HepG2 (cell line): ENCODE data around the gene ZBTB48. TPM values are rescaled to one million over a fixed set of nuclear protein-coding genes. Genes with fewer than 3 reads are reported as not detected.

Source experiments
- CENPX ChIP-seq: sonication (generic); formaldehyde crosslinking; IDR thresholded peaks from 2 replicates; pipeline ENCODE4 v1.9.0; 2021; ENCODE audit warnings: mild to moderate bottlenecking, missing genetic modification reagents, moderate library complexity
- CHD4 ChIP-seq: fragments of 200-600 bp; sonication (generic); IDR thresholded peaks from 2 replicates; pipeline ENCODE4 v1.7.0; 2017; ENCODE audit warnings: mild to moderate bottlenecking, low read length, borderline replicate concordance
- E2F1 ChIP-seq: sonication (generic); formaldehyde crosslinking; IDR thresholded peaks from 2 replicates; pipeline ENCODE4 v1.5.0; 2020; ENCODE audit warnings: missing genetic modification reagents
- HNRNPUL1 ChIP-seq: fragments of 200-400 bp; formaldehyde crosslinking; IDR thresholded peaks from 2 replicates; pipeline ENCODE4 v1.6.1; 2017; ENCODE audit warnings: low read depth, mild to moderate bottlenecking, low read length, moderate library complexity
- JUNB ChIP-seq: sonication (generic); formaldehyde crosslinking; IDR thresholded peaks from 2 replicates; pipeline ENCODE4 v1.8.0; 2022; ENCODE audit warnings: missing genetic modification reagents, mild to moderate bottlenecking, borderline replicate concordance
- MTF1 ChIP-seq: sonication (generic); formaldehyde crosslinking; IDR thresholded peaks from 2 replicates; pipeline ENCODE4 v1.5.0; 2020; ENCODE audit warnings: missing genetic modification reagents
- NFE2L1 ChIP-seq: sonication (generic); formaldehyde crosslinking; IDR thresholded peaks from 2 replicates; pipeline ENCODE4 v1.4.0; 2020; ENCODE audit warnings: missing genetic modification reagents, mild to moderate bottlenecking, borderline replicate concordance
- NFIC ChIP-seq: IDR thresholded peaks from 2 replicates; pipeline ENCODE4 v1.6.1; 2012; ENCODE audit warnings: mild to moderate bottlenecking, low read length, inconsistent platforms
- NR2F6 ChIP-seq, 2 experiments: IDR thresholded peaks; 2 replicates each; pipeline ENCODE4 v1.6.1; 2016; ENCODE audit warnings: antibody characterized with exemption in 1 of 2, mild to moderate bottlenecking in 1 of 2
- PCBP2 ChIP-seq: fragments of 200-400 bp; formaldehyde crosslinking; optimal IDR thresholded peaks from 2 replicates; pipeline ENCODE3; 2018; ENCODE audit warnings: low read length, low read depth; ENCODE audit not compliant: poor library complexity, severe bottlenecking
- POGZ ChIP-seq: sonication (generic); formaldehyde crosslinking; IDR thresholded peaks from 2 replicates; pipeline ENCODE4 v1.4.0; 2020; ENCODE audit warnings: mild to moderate bottlenecking, missing genetic modification reagents
- RBM39 ChIP-seq: fragments of 200-400 bp; formaldehyde crosslinking; IDR thresholded peaks from one replicate; pipeline ENCODE4 v1.6.1; 2018; ENCODE audit warnings: antibody characterized with exemption, mild to moderate bottlenecking, low read depth, low read length; ENCODE audit not compliant: poor library complexity, severe bottlenecking
- SSRP1 ChIP-seq: IDR thresholded peaks from 2 replicates; pipeline ENCODE4 v1.6.1; 2016; ENCODE audit warnings: control low read depth
- TSC22D2 ChIP-seq: sonication (generic); formaldehyde crosslinking; IDR thresholded peaks from 2 replicates; pipeline ENCODE4 v1.5.1; 2020; ENCODE audit warnings: missing genetic modification reagents, mild to moderate bottlenecking, borderline replicate concordance
- WIZ ChIP-seq: sonication (generic); formaldehyde crosslinking; IDR thresholded peaks from 2 replicates; pipeline ENCODE4 v1.5.1; 2020; ENCODE audit warnings: mild to moderate bottlenecking, missing genetic modification reagents
- ZNF121 ChIP-seq: sonication (generic); formaldehyde crosslinking; IDR thresholded peaks from 2 replicates; pipeline ENCODE4 v1.5.0; 2020; ENCODE audit warnings: mild to moderate bottlenecking, missing genetic modification reagents
- ZNF138 ChIP-seq: sonication (generic); formaldehyde crosslinking; IDR thresholded peaks from 2 replicates; pipeline ENCODE4 v1.5.0; 2020; ENCODE audit warnings: mild to moderate bottlenecking, low read depth, missing genetic modification reagents
- ZNF280D ChIP-seq: sonication (generic); formaldehyde crosslinking; IDR thresholded peaks from 2 replicates; pipeline ENCODE4 v1.5.1; 2020; ENCODE audit warnings: mild to moderate bottlenecking, missing genetic modification reagents
- ZNF292 ChIP-seq: sonication (generic); formaldehyde crosslinking; IDR thresholded peaks from 2 replicates; pipeline ENCODE4 v1.8.1; 2022; ENCODE audit warnings: mild to moderate bottlenecking, low read depth, missing genetic modification reagents, borderline replicate concordance
- ZNF512B ChIP-seq: sonication (generic); formaldehyde crosslinking; IDR thresholded peaks from 2 replicates; pipeline ENCODE4 v1.5.1; 2020; ENCODE audit warnings: missing genetic modification reagents, mild to moderate bottlenecking, borderline replicate concordance
- ZNF563 ChIP-seq: sonication (generic); formaldehyde crosslinking; IDR thresholded peaks from 2 replicates; pipeline ENCODE4 v1.8.0; 2022; ENCODE audit warnings: mild to moderate bottlenecking, moderate library complexity, missing genetic modification reagents
- ZNF569 ChIP-seq: sonication (generic); formaldehyde crosslinking; IDR thresholded peaks from 2 replicates; pipeline ENCODE4 v1.5.0; 2020; ENCODE audit warnings: mild to moderate bottlenecking, missing genetic modification reagents, moderate library complexity, borderline replicate concordance
- ZNF7 ChIP-seq: IDR thresholded peaks from 2 replicates; pipeline ENCODE4 v1.6.1; 2016; ENCODE audit warnings: missing biosample characterization, missing genetic modification reagents
- ZNF792 ChIP-seq: IDR thresholded peaks from 2 replicates; pipeline ENCODE4 v1.6.1; 2016
- polyA plus RNA-seq, 8 experiments: library from polyadenylated mRNA; depleted of rRNA in 3 of 8; stranded (reverse) in 7 of 8; unstranded in 1 of 8; fragments of >200 nt; fragmentation: Illumina TruSeq in 4 of 8; extraction: Trizol in 4 of 8; gene quantifications; 2 replicates each; pipeline versions ENCODE4 v1.2.1 to v1.2.3, GENCODE V29; 2011 to 2016; ENCODE audit warnings: low read depth in 4 of 8, missing spikeins in 1 of 8, mixed read lengths in 1 of 8; ENCODE audit not compliant: insufficient read depth in 1 of 8
- total RNA-seq, 5 experiments: library from RNA; depleted of rRNA; stranded (reverse); fragments of >200 nt; fragmentation: Illumina TruSeq; extraction: Trizol; gene quantifications; 2 replicates each; pipeline ENCODE4 v1.2.3, GENCODE V29; 2016; ENCODE audit warnings: low read depth in 1 of 5

ZBTB48 gene
- total and polyA plus RNA-seq, 2 of the 13 experiments (the other 11 are each of a cell fraction or from before 2014, with no cell fraction given) = 13.0 to 17.1 TPM

- TF ChIP-seq CHD4 = no peak
- TF ChIP-seq RBM39 = no peak
- TF ChIP-seq ZNF563 = 0 out of 2 replicates have a peak, but pooled peaks have one; percentile 10
- TF ChIP-seq ZNF792 (CRISPR knock-in tag) = peak; percentile 85; the same call in 1 of the 2 replicates
- no peak for TF ChIP-seq ZNF569 (CRISPR knock-in tag)
- no peak for TF ChIP-seq ZNF292 (CRISPR knock-in tag)
- no peak for TF ChIP-seq ZNF7 (CRISPR knock-in tag)
- no peak for TF ChIP-seq POGZ (CRISPR knock-in tag)
- peak; percentile 10; the same call in 1 of the 2 replicates for TF ChIP-seq E2F1
- TF ChIP-seq ZNF121 (CRISPR knock-in tag) = 0 out of 2 replicates have a peak, but pooled peaks have one; percentile 5
- TF ChIP-seq WIZ = no peak
- 0 out of 2 replicates have a peak, but pooled peaks have one; percentile 31 for TF ChIP-seq NFIC
- no peak for TF ChIP-seq MTF1 (CRISPR knock-in tag)
- no peak for TF ChIP-seq HNRNPUL1
- TF ChIP-seq CENPX = no peak
- TF ChIP-seq ZNF138 (CRISPR knock-in tag) = no peak
- peak; percentile 76; the same call in 1 of the 2 replicates for TF ChIP-seq ZNF280D (CRISPR knock-in tag)
- no peak for TF ChIP-seq TSC22D2
- 0 out of 2 replicates have a peak, but pooled peaks have one; percentile 67 for TF ChIP-seq SSRP1
- no peak for TF ChIP-seq JUNB (CRISPR knock-in tag)
- TF ChIP-seq PCBP2 = no peak
- TF ChIP-seq NFE2L1 = no peak
- no peak for TF ChIP-seq ZNF512B
- 0 out of 2 replicates have a peak, but pooled peaks have one; percentile 33 for TF ChIP-seq NR2F6 (IDR thresholded peaks at IDR 0.05)
- 0 out of 2 replicates have a peak, but pooled peaks have one; percentile 32 for TF ChIP-seq NR2F6 (CRISPR knock-in tag; IDR thresholded peaks at IDR 0.05)
Measured at GRCh38 chr1:6603915-6604558, 24.2 kb downstream of the ZBTB48 start (continued).
